Right atrium auricular region (tissue), 2 donors: ENCODE measurements around the gene ECHS1. TPM values are rescaled to one million over a fixed set of nuclear protein-coding genes. Genes with fewer than 3 reads are reported as not detected.
"Not testable (repeated sequence)": the region's sequence is repeated elsewhere in the genome, so short reads cannot be mapped to it uniquely, and the experiment has no call there.

Source experiments
- DNase-seq: peaks from one replicate; pipeline ENCODE4 v3.0.0-alpha.2; 2019; ENCODE audit warnings: low spot score
- H3K27ac ChIP-seq, 2 donors: fragments of 200-600 bp; sonication (generic); 1 replicate in 1 of 2; 2 replicates in 1 of 2; pipeline ENCODE4 v1.5.1; 2016 to 2019
- H3K27me3 ChIP-seq, 2 donors: fragments of 200-600 bp; sonication (generic); one replicate each; pipeline versions ENCODE4 v1.5.1 to v1.6.0; 2017 to 2019
- H3K36me3 ChIP-seq: fragments of 200-600 bp; sonication (generic); one replicate; pipeline ENCODE4 v1.5.1; 2016
- H3K4me1 ChIP-seq, 2 donors: fragments of 200-600 bp; sonication (generic); one replicate each; pipeline versions ENCODE4 v1.5.1 to v1.6.0; 2017 to 2019
- H3K4me3 ChIP-seq, 2 donors: fragments of 200-600 bp; sonication (generic); 1 replicate in 1 of 2; 2 replicates in 1 of 2; pipeline ENCODE4 v1.5.1; 2017 to 2019; ENCODE audit warnings: mild to moderate bottlenecking in 1 of 2, moderate library complexity in 1 of 2
- H3K9me3 ChIP-seq, 2 donors: fragments of 200-600 bp; sonication (generic); one replicate each; pipeline ENCODE4 v1.5.1; 2019
- CTCF ChIP-seq, 2 donors: fragments of 200-600 bp; sonication (generic); IDR thresholded peaks; one replicate each; pipeline ENCODE4 v1.5.1; 2019; ENCODE audit warnings: antibody characterized with exemption in 2 of 2
- total RNA-seq, 2 donors: library from RNA; depleted of rRNA; stranded (reverse); fragments of >200 nt; gene quantifications; one replicate each; pipeline ENCODE4 v1.1.0, GENCODE V29; 2016

The ECHS1 gene
- total RNA-seq, 2 donors from 2014 or later, result 89.8 to 146 TPM

- peak overlapping the region; percentile 80 to 92 for H3K4me3 ChIP-seq
- H3K36me3 ChIP-seq, result no peaks in the 10 kb centered on the region
- no peak for TF ChIP-seq CTCF (IDR thresholded peaks at IDR 0.05)
- peaks cover 0 to 23% of the 10 kb centered on the region in 2 donors for H3K4me1 ChIP-seq
- H3K27me3 ChIP-seq, result no peaks in the 10 kb centered on the region
- H3K9me3 ChIP-seq, result no peaks in the 10 kb centered on the region
- peak overlapping the region; percentile 76 to 79 for H3K27ac ChIP-seq
- DNase-seq, result no peak
These were observed 4.7 kb upstream of the ECHS1 start for GRCh38 chr10:133377818-133378250.

- H3K27ac ChIP-seq, result no peak overlapping the region
These were observed 4.1 kb upstream of the ECHS1 start for GRCh38 chr10:133377025-133377817.

DNA sequence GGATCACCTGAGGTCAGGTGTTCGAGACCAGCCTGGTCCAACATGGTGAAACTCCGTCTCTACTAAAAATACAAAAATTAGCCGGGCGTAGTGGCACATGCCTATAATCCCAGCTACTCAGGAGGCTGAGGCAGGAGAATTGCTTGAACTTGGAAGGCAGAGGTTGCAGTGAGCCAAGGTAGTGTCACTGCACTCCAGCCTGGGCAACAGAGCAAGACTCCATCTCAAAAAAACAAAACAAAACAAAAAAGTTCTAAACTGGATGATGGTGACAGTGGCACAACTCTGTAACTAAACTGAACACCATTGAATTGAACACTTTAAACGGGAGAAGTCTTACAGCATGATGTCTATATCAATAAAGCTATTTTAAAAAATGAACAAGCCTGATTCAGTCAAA, 3.0 kb upstream of the ECHS1 start:
- DNase-seq, H3K27ac ChIP-seq, H3K4me3 ChIP-seq, H3K36me3 ChIP-seq, H3K9me3 ChIP-seq, H3K27me3 ChIP-seq: not testable (repeated sequence)
- peaks cover 0 to 32% of the 10 kb centered on the region in 2 donors for H3K4me1 ChIP-seq

More at GRCh38 chr10:133377025-133377817, 4.1 kb upstream of the ECHS1 start:
- no peak for DNase-seq
- Histone ChIP-seq H3K4me3 (no peak overlapping the region), H3K27me3 (no peaks in the 10 kb centered on the region), H3K36me3 (no peaks in the 10 kb centered on the region), H3K9me3 (no peaks in the 10 kb centered on the region), H3K4me1 (peaks cover 0 to 27% of the 10 kb centered on the region in 2 donors)
- no peak for TF ChIP-seq CTCF (IDR thresholded peaks at IDR 0.05)

DNA sequence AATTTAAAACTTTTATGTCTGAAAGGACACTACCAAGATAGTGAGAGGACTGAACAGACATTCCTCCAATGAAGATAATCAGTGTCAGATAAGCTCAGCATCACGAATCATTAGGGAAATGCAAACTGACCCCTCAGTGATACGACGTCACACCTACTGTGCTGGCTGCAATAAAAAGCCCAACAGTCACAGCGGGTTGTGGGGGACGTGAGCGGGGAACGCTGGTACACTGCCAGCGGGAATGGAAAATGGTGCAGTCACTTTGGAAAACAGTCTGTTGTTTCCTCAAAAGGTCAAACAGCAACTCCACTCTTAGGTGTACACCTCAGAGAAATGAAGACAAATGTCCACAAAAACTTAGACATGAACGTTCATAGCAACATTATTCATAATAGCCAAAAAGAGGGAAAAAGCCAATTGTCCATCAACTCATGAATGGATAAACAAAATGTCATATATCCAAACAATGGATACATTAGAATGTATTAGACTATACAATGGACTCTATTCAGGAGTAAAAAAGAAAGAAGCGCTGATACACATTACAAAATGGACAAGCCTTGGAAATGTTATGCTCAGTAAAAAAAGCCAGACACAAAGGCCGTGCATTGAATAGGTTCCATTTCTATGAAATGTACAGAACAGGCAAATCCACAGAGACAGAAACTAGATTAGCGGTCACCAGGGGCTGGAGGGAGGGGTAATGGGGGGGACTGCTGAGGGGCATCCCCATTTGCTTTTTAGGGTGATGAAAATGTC, 2.4 kb upstream of the ECHS1 start:
- Histone ChIP-seq H3K36me3 (peaks cover 3% of the 10 kb centered on the region), H3K4me3 (no peak overlapping the region), H3K4me1 (peaks cover 0 to 32% of the 10 kb centered on the region in 2 donors), H3K27me3 (no peaks in the 10 kb centered on the region), H3K27ac (no peak overlapping the region), H3K9me3 (no peaks in the 10 kb centered on the region)
- no peak for DNase-seq
- no peak for TF ChIP-seq CTCF (IDR thresholded peaks at IDR 0.05)

DNA sequence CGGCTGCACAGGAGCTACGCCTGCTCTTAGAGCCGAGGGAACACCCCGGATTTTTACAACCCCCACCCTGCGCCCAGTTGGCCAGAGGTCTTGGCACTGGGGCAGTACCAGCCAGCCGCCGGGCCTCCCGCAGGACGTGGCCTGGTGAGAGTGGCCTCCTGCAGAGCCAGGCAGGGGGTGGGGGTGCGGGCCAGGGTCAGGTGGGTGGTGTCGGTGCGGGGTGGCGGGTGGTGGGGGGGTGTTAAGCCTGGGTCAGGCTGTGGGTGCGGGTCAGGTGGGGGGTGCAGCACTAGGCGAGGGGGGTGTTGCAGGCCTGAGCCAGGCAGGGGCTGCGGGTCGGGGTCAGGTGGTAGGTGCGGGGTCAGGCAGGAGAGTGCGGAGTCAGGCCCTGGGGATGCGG, 647 bp downstream of the ECHS1 start:
- H3K9me3 ChIP-seq, result no peaks in the 10 kb centered on the region
- peaks cover 29% of the 10 kb centered on the region for H3K36me3 ChIP-seq
- H3K4me1 ChIP-seq, result peaks cover 0 to 16% of the 10 kb centered on the region in 2 donors
- TF ChIP-seq CTCF (IDR thresholded peaks at IDR 0.05), result no peak
- DNase-seq, result no peak
- H3K4me3 ChIP-seq, result peak overlapping the region; percentile 89 to 96
- H3K27ac ChIP-seq, result no peak overlapping the region
- H3K27me3 ChIP-seq, result no peaks in the 10 kb centered on the region
